ENCODE data around the gene ITGA1.

- no peak for TF ChIP-seq CTCF (conservative IDR thresholded peaks at IDR 0.05; ENCODE audit: low read length)
- no peak for TF ChIP-seq EZH2phosphoT487 (IDR thresholded peaks at IDR 0.05; ENCODE audit: borderline replicate concordance, low read depth, low read length)
Observed at GRCh38 chr5:52868417-52868816, 80.7 kb downstream of the ITGA1 start.

Data from OCI-LY7 (cell line).